Esophagus muscularis mucosa (tissue), 4 donors: ENCODE results near the gene ZNF80. TPM values are rescaled to one million over a fixed set of nuclear protein-coding genes. Genes with fewer than 3 reads are reported as not detected.
"Not testable (repeated sequence)": the region's sequence is repeated elsewhere in the genome, so short reads cannot be mapped to it uniquely, and the experiment has no call there.

Source experiments
- DNase-seq: peaks from one replicate; pipeline ENCODE4 v3.0.0-alpha.2; 2017; ENCODE audit errors: extremely low spot score
- H3K27ac ChIP-seq, 4 donors: fragments of 200-600 bp; sonication (generic); replicated peaks in 1 of 4; 1 replicate in 3 of 4; 2 replicates in 1 of 4; pipeline ENCODE4 v1.5.1; 2016 to 2019; ENCODE audit warnings: mild to moderate bottlenecking in 1 of 4
- H3K27me3 ChIP-seq, 4 donors: fragments of 200-600 bp; sonication (generic); one replicate each; pipeline versions ENCODE4 v1.5.1 to v1.6.0; 2016 to 2019
- H3K36me3 ChIP-seq, 4 donors: fragments of 200-600 bp; sonication (generic); one replicate each; pipeline ENCODE4 v1.5.1; 2016 to 2019
- H3K4me1 ChIP-seq, 4 donors: fragments of 200-600 bp; sonication (generic); one replicate each; pipeline ENCODE4 v1.5.1; 2016 to 2019
- H3K4me3 ChIP-seq, 4 donors: fragments of 200-600 bp; sonication (generic); 1 replicate in 2 of 4; 2 replicates in 2 of 4; pipeline ENCODE4 v1.5.1; 2016 to 2019; ENCODE audit warnings: mild to moderate bottlenecking in 4 of 4, moderate library complexity in 1 of 4
- H3K9me3 ChIP-seq, 4 donors: fragments of 200-600 bp; sonication (generic); 1 replicate in 3 of 4; 2 replicates in 1 of 4; pipeline ENCODE4 v1.5.1; 2016 to 2019
- EP300 ChIP-seq: sonication (generic); formaldehyde crosslinking; IDR thresholded peaks from one replicate; pipeline ENCODE4 v1.6.1; 2017; ENCODE audit warnings: antibody characterized with exemption
- POLR2A ChIP-seq: fragments of 450-650 bp; IDR thresholded peaks from one replicate; pipeline ENCODE4 v1.6.1; 2017; ENCODE audit warnings: antibody characterized with exemption, moderate library complexity, mild to moderate bottlenecking, low read depth
- POLR2AphosphoS5 ChIP-seq, 2 donors: sonication (generic); formaldehyde crosslinking; IDR thresholded peaks; one replicate each; pipeline ENCODE4 v1.6.1; 2017; ENCODE audit warnings: antibody characterized with exemption in 2 of 2
- WGBS: methylation state at CpG from one replicate; pipeline ENCODE4 v1.1.5; 2018; 5-methylcytosine and 5-hydroxymethylcytosine counted together
- intact Hi-C: fragments of 100-400 bp; cut with DNase I; formaldehyde crosslinking; loops from one replicate; pipeline ENCODE4 v1.15.1; 2023
- total RNA-seq, 4 donors: library from RNA; depleted of rRNA; stranded (reverse); fragments of >200 nt; gene quantifications; one replicate each; pipeline versions ENCODE4 v1.1.0 to v1.2.1, GENCODE V29; 2016
- TF ChIP-seq, protein P1 (sequence below), 3 experiments: fragments of 200-600 bp in 2 of 3; fragments of 450-650 bp in 1 of 3; sonication (generic) in 2 of 3; IDR thresholded peaks; one replicate each; pipeline ENCODE4 v1.5.1; 2017 to 2019; ENCODE audit warnings: antibody characterized with exemption in 3 of 3, mild to moderate bottlenecking in 2 of 3, moderate library complexity in 1 of 3

ZNF80 gene
- not detected for total RNA-seq

DNA sequence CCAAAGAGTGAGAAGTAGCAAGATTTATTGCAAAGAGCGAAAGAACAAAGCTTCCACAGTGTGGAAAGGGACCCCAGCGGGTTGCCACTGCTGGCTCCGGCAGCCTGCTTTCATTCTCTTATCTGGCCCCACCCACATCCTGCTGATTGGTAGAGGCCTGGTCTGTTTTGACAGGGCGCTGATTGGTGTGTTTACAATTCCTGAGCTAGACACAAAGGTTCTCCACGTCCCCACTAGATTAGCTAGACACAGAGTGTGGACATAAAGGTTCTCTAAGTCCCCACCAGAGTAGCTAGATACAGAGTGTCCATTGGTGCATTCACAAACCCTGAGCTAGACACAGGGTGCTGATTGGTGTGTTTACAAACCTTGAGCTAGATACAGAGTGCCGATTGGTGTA, at the start of gene ZNF80:
Gene ZNF80, minus strand, starts transcription at position 101 of the 400 bp plus-strand sequence. CDS start 504 bp downstream, outside the sequence.
- H3K27ac ChIP-seq, H3K36me3 ChIP-seq, H3K4me3 ChIP-seq, DNase-seq, H3K4me1 ChIP-seq, H3K27me3 ChIP-seq, H3K9me3 ChIP-seq, intact Hi-C loops: not testable (repeated sequence)
- WGBS = 66% methylated on average over 6 of the region's 6 CpGs

GRCh38 chr3:114286266-114286665, 48.9 kb upstream of the ZNF80 start:
- Histone ChIP-seq H3K4me3 (no peak overlapping the region), H3K36me3 (no peaks in the 10 kb centered on the region), H3K27me3 (no peaks in the 10 kb centered on the region), H3K9me3 (no peaks in the 10 kb centered on the region), H3K27ac (no peak overlapping the region), H3K4me1 (no peaks in the 10 kb centered on the region)
- DNase-seq = no peak
- TF ChIP-seq POLR2A (no peak), POLR2AphosphoS5 (IDR thresholded peaks at IDR 0.05) (no peak), EP300 (no peak)
- TF ChIP-seq, protein P1, sequence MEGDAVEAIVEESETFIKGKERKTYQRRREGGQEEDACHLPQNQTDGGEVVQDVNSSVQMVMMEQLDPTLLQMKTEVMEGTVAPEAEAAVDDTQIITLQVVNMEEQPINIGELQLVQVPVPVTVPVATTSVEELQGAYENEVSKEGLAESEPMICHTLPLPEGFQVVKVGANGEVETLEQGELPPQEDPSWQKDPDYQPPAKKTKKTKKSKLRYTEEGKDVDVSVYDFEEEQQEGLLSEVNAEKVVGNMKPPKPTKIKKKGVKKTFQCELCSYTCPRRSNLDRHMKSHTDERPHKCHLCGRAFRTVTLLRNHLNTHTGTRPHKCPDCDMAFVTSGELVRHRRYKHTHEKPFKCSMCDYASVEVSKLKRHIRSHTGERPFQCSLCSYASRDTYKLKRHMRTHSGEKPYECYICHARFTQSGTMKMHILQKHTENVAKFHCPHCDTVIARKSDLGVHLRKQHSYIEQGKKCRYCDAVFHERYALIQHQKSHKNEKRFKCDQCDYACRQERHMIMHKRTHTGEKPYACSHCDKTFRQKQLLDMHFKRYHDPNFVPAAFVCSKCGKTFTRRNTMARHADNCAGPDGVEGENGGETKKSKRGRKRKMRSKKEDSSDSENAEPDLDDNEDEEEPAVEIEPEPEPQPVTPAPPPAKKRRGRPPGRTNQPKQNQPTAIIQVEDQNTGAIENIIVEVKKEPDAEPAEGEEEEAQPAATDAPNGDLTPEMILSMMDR (IDR thresholded peaks at IDR 0.05) = no peak
- 86% methylated on average over 2 of the region's 2 CpGs for WGBS
- intact Hi-C loops = no loop called here

GRCh38 chr3:114285648-114286230, 48.4 kb upstream of the ZNF80 start:
- no peaks in the 10 kb centered on the region for H3K9me3 ChIP-seq
- no peaks in the 10 kb centered on the region for H3K4me1 ChIP-seq
- no peak overlapping the region for H3K27ac ChIP-seq
- DNase-seq = no peak
- no peaks in the 10 kb centered on the region for H3K36me3 ChIP-seq
- no peaks in the 10 kb centered on the region for H3K27me3 ChIP-seq
- H3K4me3 ChIP-seq = no peak overlapping the region
- TF ChIP-seq POLR2AphosphoS5 (IDR thresholded peaks at IDR 0.05) (no peak), EP300 (no peak), POLR2A (no peak)
- TF ChIP-seq, protein P1 (IDR thresholded peaks at IDR 0.05) = no peak
- intact Hi-C loops = no loop called here
- WGBS = 99% methylated on average over 3 of the region's 3 CpGs

GRCh38 chr3:114284644-114285043, 47.3 kb upstream of the ZNF80 start:
- Histone ChIP-seq H3K27me3 (no peaks in the 10 kb centered on the region), H3K27ac (no peak overlapping the region), H3K9me3 (no peaks in the 10 kb centered on the region), H3K4me3 (no peak overlapping the region), H3K4me1 (no peaks in the 10 kb centered on the region), H3K36me3 (no peaks in the 10 kb centered on the region)
- intact Hi-C loops = no loop called here
- TF ChIP-seq, protein P1 (IDR thresholded peaks at IDR 0.05) = no peak
- TF ChIP-seq EP300 = no peak
- TF ChIP-seq POLR2AphosphoS5 (IDR thresholded peaks at IDR 0.05) = no peak
- no peak for TF ChIP-seq POLR2A
- DNase-seq = no peak
- WGBS = 95% methylated on average over 1 of the region's 1 CpG

- WGBS = 100% methylated on average over 4 of the region's 26 CpGs
- H3K9me3 ChIP-seq, H3K36me3 ChIP-seq, H3K4me1 ChIP-seq, DNase-seq, H3K27ac ChIP-seq, H3K4me3 ChIP-seq, intact Hi-C loops, H3K27me3 ChIP-seq: not testable (repeated sequence)
Observed at GRCh38 chr3:114276856-114277255, 39.5 kb upstream of the ZNF80 start.

DNA sequence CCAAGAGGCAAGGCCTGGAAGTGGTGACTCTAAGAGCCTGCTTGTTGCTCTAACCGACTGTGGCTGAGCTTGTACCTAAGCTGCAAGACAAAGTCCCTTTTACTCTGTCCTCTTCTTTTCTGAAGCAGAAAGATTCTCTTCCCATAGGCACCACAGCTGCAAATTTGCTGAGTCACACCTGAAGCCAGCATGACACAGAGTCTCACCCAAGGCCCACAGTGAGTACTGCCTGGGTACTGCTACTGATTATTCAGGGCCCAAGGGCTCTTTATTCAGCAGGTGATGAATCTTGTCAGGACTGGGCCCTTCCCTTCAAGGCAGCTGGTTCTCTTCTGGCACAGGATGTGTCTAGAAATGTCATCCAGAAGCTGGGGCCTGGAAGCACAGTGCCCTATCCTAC, 37.6 kb upstream of the ZNF80 start:
- Histone ChIP-seq H3K4me3 (no peak overlapping the region), H3K36me3 (no peaks in the 10 kb centered on the region), H3K27ac (no peak overlapping the region), H3K27me3 (no peaks in the 10 kb centered on the region), H3K4me1 (no peaks in the 10 kb centered on the region), H3K9me3 (peaks cover 0 to 4% (median 0%) of the 10 kb centered on the region in 4 donors)
- intact Hi-C loops = no loop called here
- TF ChIP-seq POLR2A (no peak), EP300 (no peak), POLR2AphosphoS5 (IDR thresholded peaks at IDR 0.05) (no peak)
- TF ChIP-seq, protein P1 (IDR thresholded peaks at IDR 0.05) = no peak
- 89% methylated on average over 1 of the region's 1 CpG for WGBS
- no peak for DNase-seq
